GM19455 (cell line): ENCODE measurements around the gene TOX2.

Experiments
- ATAC-seq: cut with Tn5 transposase; IDR thresholded peaks from one replicate; pipeline ENCODE4 v1.9.1; 2021; ENCODE audit not compliant: unreplicated experiment

Gene TOX2

DNA sequence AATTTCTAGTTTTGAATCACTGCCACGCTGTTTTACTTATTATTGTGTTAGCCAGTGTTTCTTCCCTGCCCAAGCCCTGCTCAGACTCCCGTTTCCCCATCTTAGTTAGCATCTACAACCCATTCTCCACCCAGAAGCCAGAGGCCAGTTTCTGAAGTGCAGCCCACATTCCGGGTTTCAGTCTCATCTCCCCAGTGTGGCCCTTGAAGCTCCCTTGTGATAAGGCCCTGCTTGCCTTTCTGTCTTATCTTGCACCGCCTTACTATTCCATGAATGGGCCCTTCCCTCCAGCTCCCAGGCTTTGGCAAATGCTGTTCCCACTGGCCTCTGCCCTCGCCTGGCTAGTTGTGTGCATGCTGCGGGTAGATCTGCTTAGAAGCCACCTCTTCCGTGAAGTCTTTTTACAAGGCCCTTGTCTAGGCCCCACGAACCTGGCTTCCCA lies 41.1 kb downstream of the TOX2 start:
- ATAC-seq, result no peak

- ATAC-seq, result no peak
Observed at GRCh38 chr20:43957392-43957791, 42.7 kb downstream of the TOX2 start.

DNA sequence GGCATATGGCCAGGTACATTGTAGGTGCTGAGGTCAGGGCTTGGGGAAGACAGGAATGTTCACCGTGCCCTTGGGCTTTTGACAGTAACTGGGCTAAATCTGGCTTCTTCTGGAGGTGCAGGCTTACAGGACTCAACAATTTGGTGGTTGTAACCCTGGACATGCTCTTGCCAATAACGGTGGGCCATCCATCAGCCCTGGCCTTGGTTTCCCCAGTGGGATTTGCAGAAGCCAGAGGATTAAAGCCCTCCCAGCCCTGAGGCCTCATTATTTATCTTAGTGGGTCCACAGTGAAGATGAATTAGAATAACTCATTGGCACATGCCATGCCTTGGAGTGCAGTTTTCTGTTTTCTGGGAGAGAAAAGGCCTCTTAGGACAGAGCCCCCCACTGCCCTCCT lies 44.0 kb downstream of the TOX2 start:
- ATAC-seq, result no peak

GRCh38 chr20:43959079-43959919 lies 44.6 kb downstream of the TOX2 start:
- no peak for ATAC-seq

DNA sequence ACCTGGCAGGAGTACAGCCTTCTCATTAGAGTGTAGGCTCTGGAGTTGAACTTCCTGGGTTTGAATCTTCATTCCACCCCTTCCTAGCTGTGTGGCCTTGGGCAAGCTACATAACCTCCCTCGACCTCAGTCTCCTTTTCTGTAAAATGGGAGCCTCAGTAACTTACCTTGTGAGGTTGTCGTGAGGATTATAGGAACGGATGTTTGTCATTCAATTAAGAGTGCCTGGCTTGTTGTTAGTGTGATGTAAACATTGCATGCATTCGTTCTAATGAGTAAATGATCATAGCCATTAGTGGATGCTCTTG lies 45.2 kb downstream of the TOX2 start:
- no peak for ATAC-seq

- ATAC-seq, result no peak
Observed at GRCh38 chr20:43960231-43960630, 45.6 kb downstream of the TOX2 start.

GRCh38 chr20:43961116-43961515 lies 46.5 kb downstream of the TOX2 start:
- no peak for ATAC-seq

DNA sequence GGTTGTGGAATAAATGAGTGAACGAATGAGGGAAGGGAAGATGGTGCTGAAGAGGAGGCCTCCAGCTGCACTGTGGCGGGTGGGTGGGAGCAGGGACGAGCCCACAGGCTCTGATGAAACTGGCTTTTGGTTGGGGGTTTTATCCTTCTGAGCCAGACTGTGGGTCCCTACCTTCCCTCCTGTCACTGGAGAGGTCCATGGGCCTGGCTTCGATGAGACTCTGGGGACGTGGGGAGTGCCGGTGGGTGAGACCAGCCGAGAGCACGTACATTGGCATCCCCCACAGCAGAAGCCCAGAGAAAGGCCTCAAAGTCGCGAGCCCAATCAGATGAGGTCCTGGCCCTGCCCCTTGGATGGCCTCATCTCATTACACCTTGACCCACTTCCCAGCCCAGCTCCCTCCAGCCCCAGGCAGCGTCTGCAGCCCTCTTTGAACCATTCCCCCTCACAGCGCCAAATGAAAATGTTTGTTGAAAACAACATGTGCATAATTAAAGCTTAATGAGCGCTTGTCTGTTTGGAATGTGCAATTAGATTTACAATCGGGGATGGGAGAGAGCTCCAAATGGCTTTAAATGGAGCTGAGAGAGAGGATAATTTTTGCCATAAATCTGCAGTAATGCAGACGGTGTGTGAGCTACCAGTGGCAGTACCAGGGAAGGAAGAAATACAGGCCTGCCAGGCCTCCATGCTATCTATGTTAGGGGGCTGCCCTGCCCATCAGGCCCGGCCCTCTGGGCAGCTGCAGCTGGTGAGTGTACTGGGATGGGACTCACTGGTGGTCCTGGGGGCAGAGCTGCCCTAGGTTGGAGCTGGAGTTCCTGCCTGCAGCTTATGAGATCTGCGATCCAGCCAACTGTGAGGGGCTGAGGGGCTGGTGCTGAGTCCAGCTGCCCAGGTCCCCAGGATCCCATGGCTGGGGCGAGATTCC lies 47.2 kb downstream of the TOX2 start:
- no peak for ATAC-seq

GRCh38 chr20:43962530-43962929 lies 47.9 kb downstream of the TOX2 start:
- no peak for ATAC-seq

GRCh38 chr20:43963233-43963632 lies 48.6 kb downstream of the TOX2 start:
- no peak for ATAC-seq

DNA sequence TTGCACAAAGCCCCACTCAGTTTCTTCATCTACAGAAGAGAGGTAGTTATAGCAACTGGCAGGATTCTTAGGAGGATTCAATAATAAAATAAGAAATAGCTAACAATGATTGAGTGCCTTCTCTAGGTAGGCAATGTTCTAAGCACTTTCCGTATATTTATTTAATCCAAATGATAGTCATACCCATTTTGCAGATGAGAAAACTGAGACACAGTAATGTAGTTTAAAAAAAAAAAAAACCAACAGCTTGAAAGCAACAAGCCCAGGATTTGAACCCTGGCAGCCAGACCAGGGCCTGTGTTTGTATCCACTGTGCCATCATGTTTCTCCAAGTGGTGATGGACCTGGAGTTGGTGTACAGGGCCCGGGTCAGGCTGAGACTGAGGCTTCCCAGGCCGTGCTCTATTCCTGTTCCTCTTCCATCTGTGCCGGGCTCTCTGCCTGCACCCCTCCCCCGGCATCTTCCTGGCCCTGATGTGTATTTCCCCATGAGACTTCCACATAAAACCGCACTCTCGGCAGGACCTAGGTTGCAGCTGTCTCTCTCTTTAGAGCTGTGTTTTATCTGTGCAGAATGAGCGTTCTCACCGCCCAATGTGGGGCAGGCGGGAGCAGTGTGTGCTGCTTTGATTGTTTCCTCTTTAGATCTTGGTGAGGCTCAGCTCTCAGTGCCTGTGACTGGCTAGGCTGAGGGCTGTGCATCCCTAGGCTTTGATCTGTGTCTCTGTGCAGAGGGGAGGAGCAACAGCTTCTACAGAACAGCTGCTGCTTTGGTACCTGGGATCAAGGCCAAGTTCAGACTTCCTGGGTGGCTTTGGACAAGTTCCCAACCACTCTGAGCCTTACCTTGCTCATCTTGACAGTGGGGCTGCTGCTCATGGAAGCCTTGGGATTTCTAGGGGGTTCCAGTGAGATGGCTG lies 49.5 kb downstream of the TOX2 start:
- ATAC-seq, result no peak

GRCh38 chr20:43968341-43969000 lies 53.8 kb downstream of the TOX2 start:
- ATAC-seq, result no peak

DNA sequence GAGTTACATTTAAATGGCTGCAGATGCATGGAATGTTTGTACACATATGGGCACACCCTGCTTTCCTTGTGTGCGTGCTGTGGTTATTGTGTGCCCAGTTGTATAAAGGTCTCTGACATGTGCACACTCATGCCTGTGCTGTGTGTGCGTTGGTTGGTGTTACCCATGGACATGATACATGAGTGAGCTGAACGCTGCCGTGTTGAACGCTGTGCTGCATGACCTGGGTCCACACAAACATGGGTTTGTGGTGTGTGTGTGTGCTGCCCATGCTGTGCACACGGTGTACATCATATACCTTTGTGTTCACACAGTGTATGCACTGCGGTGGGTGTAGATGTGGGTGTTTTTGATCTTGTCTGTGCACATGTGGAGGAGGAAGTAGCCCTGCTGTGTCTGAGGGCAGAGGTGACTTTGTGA lies 54.4 kb downstream of the TOX2 start:
- no peak for ATAC-seq

GRCh38 chr20:43969501-43970182 lies 55.0 kb downstream of the TOX2 start:
- ATAC-seq, result no peak

GRCh38 chr20:43971267-43971666 lies 56.6 kb downstream of the TOX2 start:
- no peak for ATAC-seq

- ATAC-seq, result no peak
Observed at GRCh38 chr20:43972051-43972450, 57.4 kb downstream of the TOX2 start.

GRCh38 chr20:43972692-43973091 lies 58.0 kb downstream of the TOX2 start:
- ATAC-seq, result no peak

DNA sequence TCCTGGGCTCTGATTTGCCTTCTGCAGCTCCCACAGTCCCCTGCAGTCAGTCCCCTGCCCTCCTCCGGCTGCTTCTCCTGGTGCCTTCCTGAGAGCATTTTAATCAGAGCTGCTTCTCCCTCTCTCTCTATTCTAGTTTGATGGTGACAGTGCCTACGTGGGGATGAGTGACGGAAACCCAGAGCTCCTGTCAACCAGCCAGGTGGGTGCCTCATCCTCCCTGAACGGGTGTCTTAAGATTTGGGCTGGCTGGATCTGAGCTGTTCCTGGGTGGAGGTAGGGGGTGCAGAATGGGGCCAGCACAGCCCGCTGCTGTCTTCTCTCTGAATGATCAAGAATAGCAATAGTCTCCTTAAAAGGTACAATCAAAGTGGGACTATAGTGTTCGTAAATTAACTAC lies 58.6 kb downstream of the TOX2 start:
- no peak for ATAC-seq

DNA sequence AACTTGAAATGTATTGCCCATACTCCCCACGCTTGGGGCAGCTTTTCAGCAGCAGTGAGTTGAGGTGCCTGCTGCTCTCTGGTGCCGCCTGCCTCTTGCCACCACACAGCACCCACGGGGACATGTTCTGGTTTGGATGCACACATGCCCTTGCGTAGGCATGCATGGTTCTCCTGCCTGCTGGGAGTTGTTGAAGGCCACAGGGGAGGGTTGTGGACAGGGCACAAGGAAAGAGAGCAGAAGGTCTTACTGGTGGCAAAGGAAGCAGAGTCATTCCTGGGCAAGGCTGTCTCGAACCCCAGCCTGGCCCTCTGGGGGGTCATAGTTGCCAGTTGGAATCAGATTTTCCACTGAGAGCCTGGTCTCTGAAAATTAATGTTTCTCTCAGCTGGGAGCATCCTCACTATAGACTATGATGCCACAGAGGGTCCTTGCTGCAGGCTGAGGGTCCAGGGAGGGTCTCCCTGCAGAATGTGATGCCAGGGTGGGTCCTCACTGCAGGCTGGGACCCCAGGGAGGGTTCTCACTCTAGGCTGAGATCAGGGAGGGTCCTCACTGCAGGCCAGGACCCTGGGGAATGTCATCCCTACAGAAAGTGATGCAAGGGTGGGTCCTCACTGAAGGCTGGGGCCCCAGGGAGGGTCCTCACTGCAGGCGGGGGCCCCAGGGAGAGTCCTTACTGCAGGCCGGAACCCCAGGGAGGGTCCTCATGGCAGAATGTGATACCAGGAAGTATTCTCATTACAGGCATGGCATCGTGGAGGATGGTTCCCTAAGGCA lies 59.2 kb downstream of the TOX2 start:
- no peak for ATAC-seq
